Left cardiac atrium (tissue), 4 donors: ENCODE measurements around the gene EFCAB6. TPM values are rescaled to one million over a fixed set of nuclear protein-coding genes. Genes with fewer than 3 reads are reported as not detected.

Experiments used
- ATAC-seq, 2 donors: fragments of 200-7000 bp; cut with Tn5 transposase; one replicate each; pipeline ENCODE4 v1.9.1; 2020; ENCODE audit warnings: mild to moderate bottlenecking in 2 of 2, moderate library complexity in 2 of 2
- DNase-seq: peaks from one replicate; pipeline ENCODE4 v3.0.0-alpha.2; 2020
- intact Hi-C, 2 donors: fragments of 100-400 bp; cut with DNase I; formaldehyde crosslinking; loops; one replicate each; pipeline versions ENCODE4 v1.14.1 to v1.15.1; 2022 to 2023
- total RNA-seq, 2 donors: library from RNA; stranded (reverse); fragmentation: NEBNext Ultra II Directional; extraction: Animal tissue kit (Norgen Biotek cat#: 25700); gene quantifications; one replicate each; pipeline ENCODE4 v1.2.1, GENCODE V29; 2021
- donor health status: DM: no; HTN: yes; CAD: no.
- donor health status: DM: no; HTN: yes; CAD: no; lungs with severe emphysema.
- donor health status: DM: yes; HTN: yes; CAD: no.
- donor health status: Dilated cardiomyopathy.

EFCAB6 gene
- total RNA-seq, 2 donors from 2014 or later: 1.7 to 1.8 TPM

- no peak for ATAC-seq
- no peak for DNase-seq
- intact Hi-C loops: no loop called here
These were observed 9.7 kb upstream of the EFCAB6 start for GRCh38 chr22:43821606-43822425.

DNA sequence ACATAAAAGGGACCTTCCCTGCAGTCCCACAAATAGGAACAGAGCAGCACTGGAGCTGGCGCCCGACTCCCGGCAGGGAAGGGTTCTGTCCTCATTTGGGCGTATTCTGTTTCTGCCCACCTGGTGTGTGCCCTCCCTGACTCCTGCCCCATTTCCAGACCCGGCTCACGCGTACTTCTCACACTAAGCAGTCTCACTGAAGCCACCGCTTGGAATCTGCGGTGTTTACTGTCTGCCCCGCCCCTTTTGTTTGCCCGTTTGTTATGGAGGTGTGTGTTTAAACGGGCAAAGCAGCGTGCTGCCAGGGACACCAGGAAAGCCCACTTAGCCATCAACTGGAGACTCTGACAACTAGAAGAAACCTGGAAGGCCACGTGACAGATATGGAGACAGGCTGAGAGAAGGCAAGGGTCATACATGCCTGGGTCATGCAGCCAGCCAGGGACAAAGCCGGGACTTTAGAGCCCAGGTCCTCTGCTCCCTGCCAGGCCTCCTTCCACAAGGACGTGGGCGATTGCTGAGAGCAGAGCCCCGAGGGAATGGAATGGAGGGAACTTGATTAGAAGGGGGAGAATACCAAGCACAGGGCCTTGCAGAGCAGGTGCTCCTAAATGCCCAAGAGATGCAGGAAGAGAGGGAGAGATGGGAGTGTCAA, 8.7 kb upstream of the EFCAB6 start:
- ATAC-seq (no peak), DNase-seq (no peak)
- intact Hi-C loops: no loop called here

- ATAC-seq: no peak
- DNase-seq: no peak
- intact Hi-C loops: loop anchor here in 1 of 2 donors (10.0 kb wide), 1 partner anchor 135 kb away; the partner anchor contains the start of gene SAMM50
These were observed 8.0 kb upstream of the EFCAB6 start for GRCh38 chr22:43819931-43820640.

- no peak for ATAC-seq
- DNase-seq: no peak
- intact Hi-C loops: loop anchor here in 1 of 2 donors (10.0 kb wide), 1 partner anchor 135 kb away; the partner anchor contains the start of gene SAMM50
These were observed 7.4 kb upstream of the EFCAB6 start for GRCh38 chr22:43819421-43819921.

GRCh38 chr22:43818981-43819380, 6.9 kb upstream of the EFCAB6 start:
- DNase-seq (no peak), ATAC-seq (no peak)
- intact Hi-C loops: loop anchor here in 1 of 2 donors (10.0 kb wide), 1 partner anchor 136 kb away; the partner anchor contains the start of gene SAMM50

DNA sequence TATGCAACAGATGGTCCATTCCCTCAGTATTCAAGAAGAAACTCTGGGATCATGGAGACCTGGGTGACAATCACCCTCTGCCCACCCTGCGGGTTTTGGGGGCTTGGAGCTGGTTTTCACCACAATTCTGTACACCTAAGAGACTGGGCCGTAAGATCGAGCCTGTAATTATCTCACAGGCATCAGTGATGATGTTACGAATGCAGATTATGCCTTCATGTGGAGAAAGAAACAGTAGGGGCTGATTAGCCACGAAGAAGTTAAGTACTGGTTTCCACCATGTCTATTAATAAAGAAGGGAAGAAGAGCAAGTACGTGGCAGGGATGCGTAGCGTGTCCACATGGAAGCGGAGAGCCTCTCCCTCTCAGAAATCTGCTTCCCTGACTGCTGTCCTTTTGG, 5.3 kb upstream of the EFCAB6 start:
- DNase-seq (no peak), ATAC-seq (no peak)
- intact Hi-C loops: loop anchor here in 1 of 2 donors (10.0 kb wide), 1 partner anchor 137 kb away; the partner anchor contains the start of gene SAMM50

- ATAC-seq: peak in 1 of 2 donors; percentile 3
- intact Hi-C loops: loop anchor here in 1 of 2 donors (10.0 kb wide), 1 partner anchor 141 kb away; the partner anchor contains the start of gene SAMM50
- no peak for DNase-seq
These were observed 2.2 kb upstream of the EFCAB6 start for GRCh38 chr22:43814264-43814663.

DNA sequence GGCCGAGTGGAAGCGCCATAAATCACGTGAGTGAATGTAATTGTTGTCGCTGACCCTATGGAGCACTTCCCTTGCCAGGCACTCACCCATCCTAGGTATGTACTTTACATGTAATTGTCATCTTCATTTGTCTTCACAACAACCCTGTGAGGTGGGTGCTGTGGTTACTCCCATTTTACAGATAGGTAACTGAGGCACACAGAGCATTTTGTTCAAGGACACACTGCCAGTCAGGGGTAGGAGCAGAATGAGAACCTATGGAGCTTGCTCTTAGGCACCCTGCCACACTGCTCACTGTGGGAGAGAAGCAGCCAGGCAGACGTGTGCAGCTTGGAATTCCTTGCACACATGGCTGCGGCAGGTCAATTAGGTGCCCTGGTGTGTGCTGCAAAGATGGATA, 785 bp upstream of the EFCAB6 start:
- intact Hi-C loops: loop anchor here in 1 of 2 donors (10.0 kb wide), 1 partner anchor 142 kb away; the partner anchor contains the start of gene SAMM50
- no peak for ATAC-seq
- no peak for DNase-seq

DNA sequence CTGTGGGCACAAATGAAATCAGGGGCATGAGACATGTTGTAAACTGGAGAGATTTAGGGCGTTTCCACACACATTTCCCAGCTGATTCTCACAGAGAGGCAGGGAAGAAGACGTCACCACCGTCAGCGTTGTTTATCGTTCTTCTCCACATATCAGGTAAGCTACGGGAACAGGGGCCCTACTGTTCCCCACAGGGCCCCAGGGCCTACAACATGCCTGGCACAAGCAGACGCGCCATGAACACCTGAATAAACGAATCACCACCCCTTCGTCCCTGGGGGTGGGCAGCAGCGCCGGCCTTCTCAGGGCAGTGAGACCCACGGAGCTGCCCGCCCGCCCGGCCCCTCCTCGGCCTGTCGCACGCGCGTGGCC, 342 bp downstream of the EFCAB6 start:
- ATAC-seq (peak; percentile 21 to 54), DNase-seq (no peak)
- intact Hi-C loops: loop anchor here in 1 of 2 donors (10.0 kb wide), 1 partner anchor 143 kb away; the partner anchor contains the start of gene SAMM50

- intact Hi-C loops: no loop called here
- DNase-seq (no peak), ATAC-seq (no peak)
These were observed 9.1 kb downstream of the EFCAB6 start for GRCh38 chr22:43802897-43803495.

DNA sequence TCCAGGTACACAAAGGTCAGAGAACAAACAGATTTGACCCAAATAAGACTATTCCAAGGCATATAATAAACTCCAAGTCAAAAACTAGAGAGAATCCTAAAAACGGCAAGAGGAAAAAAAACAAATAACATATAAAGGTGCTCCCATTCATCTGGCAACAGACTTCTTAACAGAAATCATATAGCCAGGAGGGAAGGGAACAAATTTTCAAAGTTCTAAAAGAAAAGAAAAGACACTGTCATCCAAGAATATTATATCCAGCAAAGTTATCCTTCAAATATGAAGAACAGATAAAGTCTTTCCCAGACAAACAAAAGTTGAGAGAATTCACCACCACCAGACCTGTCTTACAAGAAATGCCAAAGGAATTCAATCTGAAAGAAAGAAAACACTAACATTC, 11.1 kb downstream of the EFCAB6 start:
- ATAC-seq (no peak), DNase-seq (no peak)
- intact Hi-C loops: no loop called here

- ATAC-seq (no peak), DNase-seq (no peak)
- intact Hi-C loops: no loop called here
These were observed 13.6 kb downstream of the EFCAB6 start for GRCh38 chr22:43798492-43798891.

DNA sequence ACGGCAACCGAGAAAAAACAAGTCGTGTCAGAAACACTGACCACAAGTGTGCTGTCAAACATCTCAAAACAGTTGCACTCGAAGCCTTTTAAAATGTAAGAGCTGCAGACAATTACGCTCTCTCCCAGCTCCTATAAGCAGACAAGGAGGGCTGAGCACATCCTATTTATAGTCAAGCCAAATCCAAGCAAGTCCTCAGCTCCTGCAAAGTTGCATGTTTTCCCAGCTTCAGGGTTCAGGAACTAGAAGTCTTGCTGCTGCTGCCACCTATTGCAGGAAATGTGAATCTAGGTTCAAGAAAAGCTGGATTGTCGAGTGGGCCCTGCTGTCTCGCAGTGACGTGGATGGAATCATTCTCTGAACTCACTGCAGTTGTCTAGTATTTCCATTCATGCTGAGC, 15.5 kb downstream of the EFCAB6 start:
- intact Hi-C loops: no loop called here
- DNase-seq: no peak
- peak; percentile 65 to 80 for ATAC-seq

DNA sequence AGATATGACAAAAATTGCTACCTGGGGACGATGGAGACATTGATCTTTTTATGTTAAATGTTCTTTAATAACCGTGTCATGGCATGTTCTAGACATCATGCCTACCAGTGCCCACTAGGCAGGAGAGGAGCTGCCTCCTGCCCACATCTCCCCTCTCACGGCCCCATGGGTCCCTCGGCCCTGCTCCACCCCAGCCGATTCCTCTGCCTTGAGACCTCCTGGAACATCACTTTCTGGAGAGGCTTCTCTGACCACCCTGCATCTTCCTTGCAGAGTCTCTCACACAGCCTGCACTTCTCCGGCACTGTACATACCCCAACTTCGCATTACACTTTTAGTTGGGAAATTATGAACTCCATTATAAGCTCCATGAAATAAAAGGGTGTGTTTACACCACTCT, 16.8 kb downstream of the EFCAB6 start:
- intact Hi-C loops: no loop called here
- DNase-seq: no peak

DNA sequence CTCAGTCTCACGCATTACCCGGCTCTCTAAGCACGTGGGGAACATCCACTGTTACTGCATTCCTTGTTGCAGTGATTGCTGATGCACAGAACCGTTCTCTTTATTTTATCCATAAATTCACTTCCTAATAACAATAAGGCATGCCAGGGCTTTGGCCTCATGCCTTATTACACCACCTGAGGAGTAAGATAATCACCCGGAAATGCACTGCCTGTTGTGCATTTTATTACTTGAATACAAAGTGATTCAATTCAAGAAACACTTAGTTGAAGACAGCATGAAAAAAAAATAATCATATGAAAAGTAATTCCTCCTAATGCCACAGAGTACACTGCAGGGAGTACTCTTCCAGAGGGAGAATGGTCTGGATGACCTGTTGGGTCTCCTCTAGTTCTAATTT, 19.2 kb downstream of the EFCAB6 start:
- intact Hi-C loops: no loop called here
- ATAC-seq: no peak
- no peak for DNase-seq

More for the DNA sequence above, 16.8 kb downstream of the EFCAB6 start:
- no peak for ATAC-seq

DNA sequence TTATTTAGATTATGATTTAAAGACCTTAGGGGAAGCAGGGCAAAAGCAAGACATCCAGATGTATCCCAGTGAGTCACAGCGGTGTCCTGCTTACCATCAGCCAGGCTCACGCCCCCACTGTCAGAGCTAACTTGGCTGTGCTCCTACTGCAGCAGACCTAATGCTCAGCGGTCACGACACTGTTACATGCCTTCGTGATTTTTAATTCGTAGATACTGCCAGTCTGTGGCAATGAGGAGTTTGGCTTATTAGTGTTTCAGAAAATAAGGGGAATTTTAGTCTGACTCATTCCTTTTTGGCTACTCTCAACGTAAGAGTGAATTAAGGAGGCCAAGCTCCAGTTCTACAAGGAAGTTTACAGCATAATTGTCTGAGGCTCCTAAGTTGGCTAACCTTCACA, 22.7 kb downstream of the EFCAB6 start:
- peak; percentile 49 for DNase-seq
- intact Hi-C loops: no loop called here
- peak; percentile 74 to 98 for ATAC-seq

DNA sequence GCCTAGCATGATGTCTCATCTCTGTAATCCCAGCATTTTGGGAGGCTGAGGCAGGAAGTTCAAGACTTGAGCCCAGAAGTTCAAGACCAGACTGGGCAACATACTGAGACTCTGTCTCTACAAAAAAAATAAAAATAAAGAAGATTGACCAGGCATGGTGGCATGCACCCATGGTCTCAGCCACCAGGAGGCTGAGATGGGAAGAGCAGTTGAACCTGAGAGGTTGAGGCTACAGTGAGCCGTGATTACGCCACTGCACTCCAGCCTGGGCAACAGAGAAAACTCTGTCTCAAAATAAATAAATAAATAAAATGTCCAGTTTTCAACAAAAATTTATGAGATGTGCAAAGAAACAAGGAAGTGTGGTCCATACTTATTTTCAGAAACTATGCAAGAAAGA, 28.3 kb downstream of the EFCAB6 start:
- ATAC-seq (no peak), DNase-seq (no peak)

GRCh38 chr22:43782448-43782847, 29.7 kb downstream of the EFCAB6 start:
- DNase-seq (no peak), ATAC-seq (no peak)
- intact Hi-C loops: no loop called here

More for the DNA sequence above, 28.3 kb downstream of the EFCAB6 start:
- intact Hi-C loops: no loop called here

DNA sequence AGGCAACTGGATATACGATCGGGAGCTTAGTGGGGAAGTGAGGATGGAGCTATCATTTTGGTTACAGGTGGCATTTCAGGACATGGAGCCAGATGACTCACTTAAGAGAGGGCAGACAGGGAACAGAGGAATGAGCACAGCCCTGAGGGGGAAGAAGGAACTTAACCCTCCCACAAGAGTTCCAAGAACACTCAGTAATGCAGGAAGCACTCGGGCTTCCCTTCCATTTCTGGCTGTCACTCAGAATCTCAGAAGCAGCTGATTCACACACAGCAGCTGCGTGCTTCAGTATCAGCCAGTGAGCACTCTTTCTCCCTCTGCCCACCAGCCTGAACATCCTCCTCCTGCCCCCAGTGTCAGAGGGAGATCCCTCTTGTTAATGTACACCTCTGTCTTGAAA, 34.8 kb downstream of the EFCAB6 start:
- ATAC-seq: peak in 1 of 2 donors; percentile 64
- intact Hi-C loops: no loop called here
- no peak for DNase-seq
